Esophagus squamous epithelium (tissue), 4 donors: ENCODE data around the gene SLC38A8.

Source experiments
- CTCF ChIP-seq, 6 experiments: fragments of 450-650 bp in 4 of 6; fragments of 200-600 bp in 2 of 6; sonication (generic) in 2 of 6; IDR thresholded peaks; one replicate each; pipeline ENCODE4 v1.5.1; 2016 to 2019; ENCODE audit warnings: antibody characterized with exemption in 6 of 6, mild to moderate bottlenecking in 4 of 6, moderate library complexity in 4 of 6
- POLR2A ChIP-seq, 4 donors: fragments of 450-650 bp; IDR thresholded peaks; one replicate each; pipeline ENCODE4 v1.6.1; 2017; ENCODE audit warnings: antibody characterized with exemption in 4 of 4, mild to moderate bottlenecking in 4 of 4, moderate library complexity in 3 of 4

GRCh38 chr16:84079664-84080063 is 37.1 kb upstream of the SLC38A8 start:
- TF ChIP-seq CTCF (IDR thresholded peaks at IDR 0.05) (no peak), POLR2A (IDR thresholded peaks at IDR 0.05) (no peak)
